ENCODE results near the gene GOLPH3L.

DNA sequence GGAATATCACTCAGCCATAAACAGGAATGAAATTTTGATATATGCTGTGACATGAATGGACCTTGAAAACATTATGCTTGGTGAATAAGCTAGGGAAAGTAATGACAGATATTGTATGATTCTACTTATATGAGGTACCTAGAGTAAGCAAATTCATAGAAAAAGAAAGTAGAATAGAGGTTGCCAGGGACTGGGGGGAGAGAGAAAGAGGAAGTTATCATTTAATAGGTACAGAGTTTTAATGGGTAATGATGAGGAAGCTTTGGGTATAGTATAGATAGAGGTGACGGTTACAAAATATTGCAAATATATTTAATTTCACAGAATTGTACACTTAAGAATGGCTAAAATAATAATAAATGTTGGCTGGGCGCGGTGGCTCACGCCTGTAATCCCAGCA, 36.4 kb downstream of the GOLPH3L start:
- TF ChIP-seq, protein P1, sequence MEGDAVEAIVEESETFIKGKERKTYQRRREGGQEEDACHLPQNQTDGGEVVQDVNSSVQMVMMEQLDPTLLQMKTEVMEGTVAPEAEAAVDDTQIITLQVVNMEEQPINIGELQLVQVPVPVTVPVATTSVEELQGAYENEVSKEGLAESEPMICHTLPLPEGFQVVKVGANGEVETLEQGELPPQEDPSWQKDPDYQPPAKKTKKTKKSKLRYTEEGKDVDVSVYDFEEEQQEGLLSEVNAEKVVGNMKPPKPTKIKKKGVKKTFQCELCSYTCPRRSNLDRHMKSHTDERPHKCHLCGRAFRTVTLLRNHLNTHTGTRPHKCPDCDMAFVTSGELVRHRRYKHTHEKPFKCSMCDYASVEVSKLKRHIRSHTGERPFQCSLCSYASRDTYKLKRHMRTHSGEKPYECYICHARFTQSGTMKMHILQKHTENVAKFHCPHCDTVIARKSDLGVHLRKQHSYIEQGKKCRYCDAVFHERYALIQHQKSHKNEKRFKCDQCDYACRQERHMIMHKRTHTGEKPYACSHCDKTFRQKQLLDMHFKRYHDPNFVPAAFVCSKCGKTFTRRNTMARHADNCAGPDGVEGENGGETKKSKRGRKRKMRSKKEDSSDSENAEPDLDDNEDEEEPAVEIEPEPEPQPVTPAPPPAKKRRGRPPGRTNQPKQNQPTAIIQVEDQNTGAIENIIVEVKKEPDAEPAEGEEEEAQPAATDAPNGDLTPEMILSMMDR (IDR thresholded peaks at IDR 0.05; ENCODE audit: low read length), result no peak
- TF ChIP-seq EZH2phosphoT487 (IDR thresholded peaks at IDR 0.05; ENCODE audit: low read length) (no peak), EZH2 (optimal IDR thresholded peaks at IDR 0.05; ENCODE audit: low read depth, low read length) (no peak)

Data from MM.1S (cell line).